ENCODE results near the gene GAK.

Gene GAK

GRCh38 chr4:907103-907400 lies 25.1 kb downstream of the GAK start:
- DNase-seq (ENCODE audit: low read depth) = no peak

- DNase-seq (ENCODE audit: low read depth) = no peak
Observed at GRCh38 chr4:906339-907102, 25.6 kb downstream of the GAK start.

GRCh38 chr4:905485-906338 lies 26.4 kb downstream of the GAK start:
- no peak for DNase-seq (ENCODE audit: low read depth)

GRCh38 chr4:903066-904046 lies 28.8 kb downstream of the GAK start:
- DNase-seq (ENCODE audit: low read depth) = no peak

GRCh38 chr4:901192-901910 lies 30.8 kb downstream of the GAK start:
- DNase-seq (ENCODE audit: low read depth) = no peak

GRCh38 chr4:900721-901120 lies 31.4 kb downstream of the GAK start:
- no peak for DNase-seq (ENCODE audit: low read depth)

GRCh38 chr4:900073-900472 lies 32.0 kb downstream of the GAK start:
- DNase-seq (ENCODE audit: low read depth) = no peak

- DNase-seq (ENCODE audit: low read depth) = no peak
Observed at GRCh38 chr4:899556-899906, 32.6 kb downstream of the GAK start.

GRCh38 chr4:898869-899555 lies 33.1 kb downstream of the GAK start:
- no peak for DNase-seq (ENCODE audit: low read depth)

- DNase-seq (ENCODE audit: low read depth) = no peak
Observed at GRCh38 chr4:898123-898522, 34.0 kb downstream of the GAK start.

GRCh38 chr4:896630-897029 lies 35.5 kb downstream of the GAK start:
- no peak for DNase-seq (ENCODE audit: low read depth)

- no peak for DNase-seq (ENCODE audit: low read depth)
Observed at GRCh38 chr4:896216-896615, 35.9 kb downstream of the GAK start.

GRCh38 chr4:895596-895995 lies 36.5 kb downstream of the GAK start:
- no peak for DNase-seq (ENCODE audit: low read depth)

GRCh38 chr4:893995-894705 lies 38.0 kb downstream of the GAK start:
- no peak for DNase-seq (ENCODE audit: low read depth)

- DNase-seq (ENCODE audit: low read depth) = no peak
Observed at GRCh38 chr4:893276-893994, 38.7 kb downstream of the GAK start.

- no peak for DNase-seq (ENCODE audit: low read depth)
Observed at GRCh38 chr4:892780-893179, 39.3 kb downstream of the GAK start.

GRCh38 chr4:891747-892146 lies 40.4 kb downstream of the GAK start:
- DNase-seq (ENCODE audit: low read depth) = peak; percentile 10

GRCh38 chr4:890036-890695 lies 42.0 kb downstream of the GAK start:
- no peak for DNase-seq (ENCODE audit: low read depth)

- DNase-seq (ENCODE audit: low read depth) = no peak
Observed at GRCh38 chr4:889516-889915, 42.6 kb downstream of the GAK start.
